HG03439 (cell line): ENCODE data around the gene AKAP1.
"Not testable (repeated sequence)": the region's sequence is repeated elsewhere in the genome, so short reads cannot be mapped to it uniquely, and the experiment has no call there.

Source experiments
- ATAC-seq: cut with Tn5 transposase; IDR thresholded peaks from one replicate; pipeline ENCODE4 v1.9.1; 2021; ENCODE audit warnings: mild to moderate bottlenecking, moderate library complexity; ENCODE audit not compliant: unreplicated experiment

AKAP1 gene

DNA sequence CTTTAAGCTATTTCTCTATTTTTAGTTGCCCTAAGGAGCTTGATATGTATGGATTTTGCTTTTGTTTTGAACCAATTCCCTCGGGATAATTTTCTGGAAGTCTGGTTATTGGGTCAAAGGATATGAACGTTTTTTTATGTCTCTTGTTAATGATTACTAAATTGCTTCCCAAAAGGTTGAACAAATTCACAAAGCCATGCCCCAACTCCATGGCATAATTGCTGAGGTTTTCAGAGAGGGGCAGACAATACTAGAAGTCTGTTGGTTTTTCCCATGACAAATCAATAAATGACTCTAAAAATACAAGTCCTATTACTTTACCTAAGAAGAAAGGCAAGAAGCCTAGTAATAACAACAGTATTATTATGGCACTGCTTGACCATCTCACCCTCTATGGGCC, 11.4 kb upstream of the AKAP1 start:
- ATAC-seq = no peak

GRCh38 chr17:57075193-57075592, 9.9 kb upstream of the AKAP1 start:
- ATAC-seq = no peak

DNA sequence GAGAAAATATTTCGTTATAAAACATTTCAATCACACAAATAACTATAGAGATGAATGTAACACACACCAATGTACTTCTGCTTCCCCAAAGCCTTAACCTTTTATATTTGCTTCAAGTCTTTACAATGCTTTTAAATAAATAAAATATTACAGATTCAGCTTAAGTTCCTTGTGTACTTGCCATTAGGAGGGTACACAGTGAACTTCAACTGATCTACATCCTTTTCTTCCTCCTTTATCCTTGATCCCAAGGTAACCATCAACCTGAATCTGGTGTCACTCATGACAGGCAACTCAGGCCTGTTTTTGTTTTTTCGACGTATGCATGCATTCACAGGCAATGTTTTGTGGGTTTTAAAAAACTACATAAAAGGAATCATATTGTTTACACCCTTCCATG, 9.3 kb upstream of the AKAP1 start:
- ATAC-seq = no peak

- ATAC-seq = no peak
Measured at GRCh38 chr17:57077000-57077399, 8.0 kb upstream of the AKAP1 start.

- no peak for ATAC-seq
Measured at GRCh38 chr17:57078274-57078673, 6.8 kb upstream of the AKAP1 start.

- no peak for ATAC-seq
Measured at GRCh38 chr17:57080718-57081117, 4.3 kb upstream of the AKAP1 start.

DNA sequence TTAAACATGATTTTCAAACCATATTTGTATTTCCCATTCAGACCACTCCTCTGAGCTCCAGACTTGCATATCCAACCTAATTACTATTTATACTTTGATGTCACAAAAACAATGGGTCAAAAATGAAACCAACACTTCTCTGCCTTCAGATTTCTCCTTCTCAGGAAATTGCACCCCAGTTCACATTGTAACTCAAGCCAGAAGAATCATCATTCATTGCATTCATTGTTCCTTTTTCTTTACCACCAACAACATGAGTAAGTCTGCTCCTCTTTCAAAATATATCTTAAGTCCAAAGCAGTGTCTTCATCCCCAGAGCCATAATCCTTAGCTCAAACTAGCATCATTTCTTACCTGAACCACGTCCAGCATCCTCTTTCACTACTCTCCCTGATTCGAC, 2.6 kb upstream of the AKAP1 start:
- ATAC-seq = no peak

GRCh38 chr17:57084361-57084801, 665 bp upstream of the AKAP1 start:
- ATAC-seq = no peak

GRCh38 chr17:57085448-57086068, 512 bp downstream of the AKAP1 start:
- ATAC-seq = peak; percentile 38

- peak; percentile 4 for ATAC-seq
Measured at GRCh38 chr17:57086069-57086930, 1.3 kb downstream of the AKAP1 start.

DNA sequence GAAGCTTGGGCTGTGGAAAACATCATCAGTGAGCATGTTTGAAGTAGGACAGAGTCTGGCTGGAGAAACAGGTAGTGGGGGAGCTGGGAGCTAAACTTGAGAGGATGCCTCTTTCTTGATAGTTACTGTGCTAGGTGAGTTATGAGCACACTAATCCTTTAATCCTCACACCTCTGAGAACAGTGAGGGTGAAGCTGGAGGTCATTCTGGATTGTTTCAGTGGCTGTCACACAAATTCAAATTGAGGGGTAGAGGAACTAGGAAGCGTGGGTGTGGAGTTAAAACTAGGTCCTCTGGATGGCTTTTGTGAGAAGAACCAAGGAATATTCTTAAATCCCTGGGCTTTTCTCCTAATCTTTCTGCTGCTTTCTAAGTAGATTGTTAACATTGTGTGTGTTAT, 3.3 kb downstream of the AKAP1 start:
- ATAC-seq = no peak

DNA sequence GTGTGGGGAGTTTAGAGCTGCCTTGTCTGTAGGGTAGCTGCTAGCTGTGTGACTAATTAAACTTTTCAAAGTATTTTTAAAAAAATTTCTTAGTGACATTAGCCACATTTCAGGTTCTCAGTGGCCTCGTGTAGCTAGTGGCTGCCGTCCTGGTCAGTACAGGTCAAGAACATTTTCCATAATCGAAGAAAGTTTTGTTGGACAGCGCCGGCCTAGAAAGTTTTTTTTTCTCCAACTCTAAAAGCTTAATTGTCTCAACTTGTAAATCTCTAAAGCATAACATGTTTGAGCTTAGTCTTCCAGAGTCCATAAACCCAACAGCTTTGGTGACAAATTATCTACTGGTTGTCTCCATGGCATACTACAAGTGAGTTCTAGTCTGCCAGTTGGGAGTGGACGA, 4.3 kb downstream of the AKAP1 start:
- no peak for ATAC-seq

DNA sequence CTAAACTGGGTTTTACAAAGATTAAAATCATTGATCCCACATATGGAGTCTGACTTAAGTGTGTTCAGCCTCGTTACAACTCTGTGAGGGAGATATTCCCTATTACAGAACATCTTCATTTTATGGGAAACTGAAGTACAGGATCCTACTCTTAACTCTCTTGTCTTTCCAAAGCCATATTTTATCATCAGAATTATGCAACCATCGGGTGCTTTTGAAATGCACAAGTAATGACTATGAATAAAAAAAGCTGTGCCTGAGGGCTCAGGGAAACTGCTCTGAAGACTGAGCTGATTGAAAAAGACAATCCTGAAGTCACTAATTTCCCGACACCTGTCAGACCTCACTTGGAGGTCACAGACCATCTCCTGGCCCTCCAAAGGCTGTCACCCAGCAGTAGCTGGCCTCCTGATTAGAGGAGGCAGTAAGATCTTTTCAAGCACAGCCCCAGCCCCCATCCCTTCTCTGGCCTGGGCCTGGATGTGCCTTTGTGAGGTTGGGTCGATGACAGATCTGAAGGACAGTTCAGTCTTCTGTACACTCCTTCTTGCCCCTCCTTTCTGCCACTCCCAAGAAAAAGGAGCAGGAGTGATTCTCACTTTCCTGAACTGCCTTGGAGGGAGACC, 5.6 kb downstream of the AKAP1 start:
- no peak for ATAC-seq

GRCh38 chr17:57091186-57091618, 6.2 kb downstream of the AKAP1 start:
- no peak for ATAC-seq

- ATAC-seq = no peak
Measured at GRCh38 chr17:57092171-57092570, 7.1 kb downstream of the AKAP1 start.

DNA sequence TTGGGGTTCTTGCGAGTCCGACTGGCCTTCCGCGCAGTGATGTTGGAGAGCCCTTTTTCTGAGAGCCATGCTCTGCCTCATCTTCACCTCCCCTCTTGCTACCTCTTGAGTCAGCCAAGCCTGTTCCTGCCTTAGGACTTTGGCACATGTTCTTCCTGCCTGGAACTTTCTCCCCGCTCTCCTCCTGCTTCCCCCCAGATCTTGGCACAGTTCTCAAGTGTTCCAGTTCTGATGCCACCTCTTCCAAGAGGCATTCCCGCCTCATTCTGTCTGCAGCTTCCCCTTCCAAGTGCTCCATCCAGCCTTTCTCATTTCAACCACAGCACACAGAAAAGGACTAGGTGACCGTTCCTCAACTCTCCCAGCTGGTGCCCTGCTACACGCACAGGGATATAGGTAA, 7.7 kb downstream of the AKAP1 start:
- ATAC-seq = no peak

- no peak for ATAC-seq
Measured at GRCh38 chr17:57096472-57097202, 11.6 kb downstream of the AKAP1 start.

DNA sequence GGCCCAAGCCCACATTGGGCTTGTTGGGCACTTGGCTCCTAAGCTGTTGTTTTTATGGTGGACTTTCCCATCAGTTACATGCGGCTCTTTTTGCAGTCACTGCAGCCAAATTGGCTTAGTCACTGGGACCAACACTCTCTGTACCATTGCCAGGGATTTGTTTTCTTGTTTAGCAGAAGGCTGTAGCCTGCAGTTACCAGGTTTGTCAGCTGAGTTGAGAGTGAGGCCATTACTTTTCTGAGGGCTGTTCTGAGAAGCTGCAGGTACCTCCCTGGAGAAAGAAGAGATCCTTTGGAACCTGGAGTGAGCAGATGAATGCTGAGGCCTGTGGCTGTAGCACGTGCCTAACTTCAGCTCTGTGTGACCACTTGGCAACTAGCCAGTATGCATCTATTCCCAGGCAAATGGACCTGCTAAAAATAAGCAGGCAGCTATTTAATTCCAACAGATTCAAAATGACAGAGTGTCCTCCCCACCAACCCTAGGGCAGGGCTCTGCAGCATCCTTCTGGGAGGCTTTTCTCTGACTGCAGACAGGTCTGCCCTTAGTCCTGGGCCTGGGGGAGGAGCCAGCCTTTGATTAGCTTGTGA, 12.9 kb downstream of the AKAP1 start:
- ATAC-seq = no peak

GRCh38 chr17:57099165-57099564, 14.1 kb downstream of the AKAP1 start:
- ATAC-seq = no peak

DNA sequence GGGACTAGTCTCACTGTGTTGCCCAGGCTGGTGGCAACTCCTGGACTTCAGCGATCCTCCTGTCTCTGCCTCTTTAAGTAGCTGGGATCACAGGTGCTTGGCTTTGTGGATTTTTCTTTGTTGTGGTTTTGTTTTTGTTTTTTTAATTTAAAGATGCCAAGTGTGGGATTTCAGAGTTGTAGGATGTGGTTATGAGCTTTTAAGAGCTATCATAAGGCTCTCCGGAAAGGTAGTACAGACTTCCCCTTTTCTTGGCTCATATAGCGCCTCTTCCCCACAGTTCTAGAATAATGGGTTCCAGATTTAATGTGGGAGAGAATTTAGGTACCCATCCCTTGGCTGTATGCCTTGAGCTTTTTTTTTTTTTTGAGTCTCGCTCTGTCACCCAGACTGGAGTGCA, 17.1 kb downstream of the AKAP1 start:
- no peak for ATAC-seq

DNA sequence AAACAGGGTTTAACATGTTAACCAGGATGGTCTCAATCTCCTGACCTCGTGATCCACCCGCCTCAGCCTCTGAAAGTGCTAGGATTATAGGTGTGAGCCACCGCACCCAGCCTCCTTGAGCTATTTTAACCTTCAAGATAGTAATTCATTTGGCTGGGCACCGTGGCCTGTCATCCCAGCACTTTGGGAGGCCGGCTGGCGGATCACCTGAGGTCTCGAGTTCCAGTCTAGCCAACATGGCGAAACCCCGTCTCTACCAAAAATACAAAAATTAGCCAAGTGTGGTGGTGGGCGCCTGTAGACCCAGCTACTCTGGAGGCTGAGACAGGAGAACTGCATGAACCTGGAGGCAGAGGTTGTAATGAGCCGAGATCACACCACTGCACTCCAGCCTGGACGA, 17.6 kb downstream of the AKAP1 start:
- ATAC-seq = not testable (repeated sequence)
